Measurements from ENCODE around the gene ZNF497.
"Not testable (repeated sequence)": the region's sequence is repeated elsewhere in the genome, so short reads cannot be mapped to it uniquely, and the experiment has no call there.

ZNF497 gene

GRCh38 chr19:58350001-58350861 lies 12.3 kb downstream of the ZNF497 start:
- DNase-seq, result no peak
- Histone ChIP-seq H3K4me1 (no peaks in the 10 kb centered on the region), H3K4me3 (ENCODE audit: low read depth, low read length) (no peak overlapping the region), H3K9me3 (no peaks in the 10 kb centered on the region), H3K36me3 (peaks cover 2% of the 10 kb centered on the region; the same call in 1 of the 2 replicates), H3K27me3 (no peaks in the 10 kb centered on the region)
- no peak for TF ChIP-seq CTCF (IDR thresholded peaks at IDR 0.05; ENCODE audit: low read depth, low read length)

- Histone ChIP-seq H3K4me1 (no peaks in the 10 kb centered on the region), H3K9me3 (no peaks in the 10 kb centered on the region), H3K4me3 (ENCODE audit: low read depth, low read length) (no peak overlapping the region), H3K36me3 (peaks cover 2% of the 10 kb centered on the region; the same call in 1 of the 2 replicates), H3K27me3 (no peaks in the 10 kb centered on the region)
- DNase-seq, result no peak
- TF ChIP-seq CTCF (IDR thresholded peaks at IDR 0.05; ENCODE audit: low read depth, low read length), result no peak
Observed at GRCh38 chr19:58349590-58349989, 13.0 kb downstream of the ZNF497 start.

GRCh38 chr19:58348080-58348479 lies 14.5 kb downstream of the ZNF497 start:
- not testable (repeated sequence) for H3K36me3 ChIP-seq

GRCh38 chr19:58346961-58347929 lies 15.3 kb downstream of the ZNF497 start:
- no peaks in the 10 kb centered on the region for H3K27me3 ChIP-seq
- H3K9me3 ChIP-seq, result no peaks in the 10 kb centered on the region
- peak; percentile 85 for DNase-seq
- no peaks in the 10 kb centered on the region for H3K4me1 ChIP-seq
- H3K36me3 ChIP-seq, result peaks cover 2% of the 10 kb centered on the region; the same call in 1 of the 2 replicates
- H3K4me3 ChIP-seq (ENCODE audit: low read depth, low read length), result peak overlapping the region; percentile 78
- no peak for TF ChIP-seq CTCF (IDR thresholded peaks at IDR 0.05; ENCODE audit: low read depth, low read length)

More at GRCh38 chr19:58348080-58348479, 14.5 kb downstream of the ZNF497 start:
- not testable (repeated sequence) for H3K9me3 ChIP-seq, H3K4me1 ChIP-seq, DNase-seq, H3K27me3 ChIP-seq
- peak overlapping the region; percentile 78 for H3K4me3 ChIP-seq (ENCODE audit: low read depth, low read length)

- Histone ChIP-seq H3K4me3 (ENCODE audit: low read depth, low read length) (no peak overlapping the region), H3K27me3 (no peaks in the 10 kb centered on the region), H3K4me1 (no peaks in the 10 kb centered on the region), H3K36me3 (no peaks in the 10 kb centered on the region), H3K9me3 (no peaks in the 10 kb centered on the region)
- no peak for DNase-seq
- TF ChIP-seq CTCF (IDR thresholded peaks at IDR 0.05; ENCODE audit: low read depth, low read length), result no peak
Observed at GRCh38 chr19:58345558-58345957, 17.0 kb downstream of the ZNF497 start.

GRCh38 chr19:58338825-58339558 lies 23.6 kb downstream of the ZNF497 start:
- Histone ChIP-seq H3K36me3 (peaks cover 46% of the 10 kb centered on the region), H3K4me1 (no peaks in the 10 kb centered on the region), H3K27me3 (no peaks in the 10 kb centered on the region), H3K9me3 (no peaks in the 10 kb centered on the region), H3K4me3 (ENCODE audit: low read depth, low read length) (no peak overlapping the region)
- no peak for TF ChIP-seq CTCF (IDR thresholded peaks at IDR 0.05; ENCODE audit: low read depth, low read length)
- DNase-seq, result no peak

Data from BE2C (cell line).